Ishikawa (cell line): ENCODE data around the gene IL4R.

Experiments
- REST ChIP-seq: IDR thresholded peaks from 2 replicates; pipeline ENCODE4 v1.6.1; 2012; ENCODE audit warnings: low read depth, mild to moderate bottlenecking
- TCF12 ChIP-seq: IDR thresholded peaks from 2 replicates; pipeline ENCODE4 v1.6.1; 2012; ENCODE audit warnings: low read depth
- TEAD4 ChIP-seq: IDR thresholded peaks from 2 replicates; pipeline ENCODE4 v1.6.1; 2012
- YY1 ChIP-seq: IDR thresholded peaks from 2 replicates; pipeline ENCODE4 v1.6.1; 2012; ENCODE audit warnings: low read depth

DNA sequence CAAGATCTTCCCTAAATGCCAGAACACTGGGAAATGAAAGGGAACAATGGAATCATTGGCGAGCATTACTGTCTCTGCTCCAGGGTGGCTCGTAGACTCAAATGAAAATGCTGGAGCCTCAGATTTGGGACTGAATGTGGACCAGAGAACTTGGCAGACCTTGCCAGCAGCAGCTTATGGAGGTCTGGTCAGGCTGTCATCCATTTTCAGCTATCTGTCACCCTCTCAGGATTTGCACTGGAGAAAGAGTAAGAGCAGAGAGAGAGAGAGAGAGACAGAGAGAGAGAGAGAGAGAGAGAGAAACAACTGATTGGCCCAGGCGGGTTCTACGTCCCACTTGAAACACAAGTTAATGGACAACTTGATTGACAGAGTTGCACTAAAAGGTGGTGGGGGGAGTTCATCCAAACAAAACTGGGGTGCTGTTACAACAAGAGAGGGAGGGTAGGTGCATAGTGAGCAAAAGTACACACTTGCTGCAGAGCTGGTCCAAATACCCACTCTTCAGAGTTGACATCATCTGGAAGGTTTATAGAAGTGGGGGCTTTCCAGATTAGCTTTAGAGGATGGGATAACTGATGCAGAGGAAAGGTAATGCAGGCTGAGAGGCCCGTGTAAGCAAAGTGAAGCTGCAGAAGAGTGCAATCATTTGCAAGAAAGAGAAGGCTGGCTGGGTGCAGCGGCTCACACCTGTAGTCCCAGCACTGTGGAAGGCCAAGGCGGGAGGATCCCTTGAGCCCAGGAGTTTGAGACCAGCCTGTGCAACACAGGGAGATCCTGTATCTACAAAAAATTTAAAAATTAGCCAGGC lies 28.7 kb upstream of the IL4R start:
- TF ChIP-seq TCF12 (no peak), YY1 (no peak), REST (no peak), TEAD4 (no peak)
